OCI-M2 (cell line): Measurements from ENCODE around the gene ATOH7.
A peak's percentile ranks its signal among the peaks of the same experiment; 100 is the strongest.
"Not testable (repeated sequence)": the region's sequence is repeated elsewhere in the genome, so short reads cannot be mapped to it uniquely, and the experiment has no call there.

Experiments used
- DNase-seq: peaks from one replicate; lab custom pipeline; 2025; ENCODE audit not compliant: unreplicated experiment; lab: John Stamatoyannopoulos, UW

The ATOH7 gene

DNA sequence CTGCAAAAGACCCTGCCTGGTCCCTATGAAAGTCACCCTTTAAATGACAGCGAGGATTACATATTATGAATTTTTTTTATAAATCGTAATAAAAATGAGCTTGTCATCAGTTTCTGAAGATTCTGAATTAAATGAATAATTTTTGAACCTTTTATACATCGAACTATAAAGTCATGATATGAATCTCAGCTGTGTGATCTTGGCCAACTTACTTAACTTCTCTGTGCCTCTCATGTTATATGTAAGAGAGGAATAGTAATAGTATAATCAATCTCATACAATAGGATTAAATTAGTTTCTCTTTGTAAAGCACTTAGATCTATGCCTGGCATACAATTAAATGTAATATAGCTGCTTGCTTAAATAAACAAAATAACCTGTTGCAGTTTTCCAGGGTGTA, 5.3 kb upstream of the ATOH7 start:
- DNase-seq = no peak

DNA sequence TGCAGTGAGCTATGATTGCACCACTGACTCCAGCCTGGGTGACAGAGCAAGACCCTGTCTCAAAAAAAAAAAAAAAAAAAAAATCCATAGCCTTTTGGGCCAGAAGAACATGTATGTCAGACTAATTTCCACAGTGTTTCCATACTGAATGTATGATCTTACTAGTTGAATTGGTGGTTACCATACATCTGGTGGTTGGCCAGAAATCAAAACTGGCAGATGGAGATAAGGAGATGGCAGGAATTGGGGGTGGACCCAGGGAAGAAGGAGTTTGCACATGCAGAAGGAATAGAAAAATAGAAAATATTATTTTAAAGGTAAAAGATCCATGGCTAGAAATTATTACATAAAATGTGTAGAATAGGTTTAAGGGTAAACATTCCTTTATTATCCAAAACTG, 3.7 kb upstream of the ATOH7 start:
- DNase-seq = no peak

DNA sequence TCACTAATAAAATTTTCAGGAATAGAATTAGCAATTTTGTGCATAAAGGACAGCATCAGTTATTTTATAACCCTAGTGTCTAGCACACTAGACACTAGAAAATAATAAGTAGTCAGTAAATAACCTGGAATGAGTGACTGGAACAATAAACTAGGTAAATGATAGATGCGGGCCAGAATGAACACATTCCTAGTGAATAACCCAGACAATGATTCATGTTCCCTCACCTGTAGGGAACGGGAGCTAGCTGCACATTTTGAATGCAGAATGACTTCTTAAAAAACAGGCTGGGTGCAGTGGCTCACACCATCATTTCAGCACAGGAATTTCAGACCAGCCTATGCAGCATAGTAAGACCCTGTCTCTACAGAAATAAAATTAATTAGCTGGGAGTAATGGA, 3.2 kb upstream of the ATOH7 start:
- no peak for DNase-seq

DNA sequence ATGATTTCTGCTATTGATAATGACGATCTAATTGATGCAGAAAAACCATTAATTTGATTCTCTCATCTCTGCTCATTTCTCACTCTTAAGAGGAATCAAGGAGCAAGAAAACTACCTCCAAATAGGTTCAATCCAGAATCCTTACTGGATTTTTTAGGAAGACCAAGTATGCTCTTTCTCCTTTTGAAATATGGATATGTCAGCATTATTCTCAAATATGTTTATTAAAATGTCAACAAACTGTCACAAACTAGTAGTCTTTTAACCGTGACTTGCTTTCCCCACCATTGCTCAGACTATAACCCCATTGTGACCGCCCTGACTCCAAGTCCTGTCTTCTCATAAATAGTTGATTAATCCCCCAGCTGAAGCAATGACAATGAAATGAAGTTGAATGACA, 1.1 kb upstream of the ATOH7 start:
- DNase-seq = no peak

DNA sequence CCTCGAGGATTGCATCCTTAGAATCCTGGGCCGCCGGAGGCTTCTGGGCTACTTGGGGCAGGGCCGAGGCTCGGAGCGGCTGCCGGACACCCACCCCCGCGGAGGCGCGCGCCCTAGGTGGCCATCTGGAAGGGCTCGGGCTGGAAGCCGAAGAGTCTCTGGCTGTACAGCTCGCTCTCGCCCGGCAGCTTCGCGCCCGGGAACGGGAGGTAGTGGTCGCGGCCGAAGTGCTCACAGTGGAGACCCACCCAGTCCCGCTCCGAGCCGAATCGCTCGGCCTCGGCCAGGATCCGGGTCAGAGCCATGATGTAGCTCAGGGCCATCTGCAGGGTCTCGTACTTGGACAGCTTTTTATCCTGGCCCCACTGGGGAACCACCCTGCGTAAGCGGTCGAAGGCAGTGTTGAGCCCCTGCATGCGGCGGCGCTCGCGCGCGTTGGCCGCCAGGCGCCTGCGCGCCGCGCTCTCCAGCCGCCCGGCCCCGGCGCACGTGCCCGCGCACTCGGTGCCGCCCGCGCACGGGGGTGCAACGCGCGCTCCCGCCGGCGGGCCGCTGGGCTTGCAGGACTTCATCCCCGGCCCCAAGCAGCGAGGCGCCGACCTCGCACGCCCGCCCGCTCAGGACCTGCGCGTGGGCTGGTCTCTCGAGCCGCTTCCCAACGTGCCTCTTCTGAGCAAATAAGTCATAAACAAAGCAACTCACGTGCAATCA, 652 bp downstream of the ATOH7 start:
- DNase-seq = no peak

DNA sequence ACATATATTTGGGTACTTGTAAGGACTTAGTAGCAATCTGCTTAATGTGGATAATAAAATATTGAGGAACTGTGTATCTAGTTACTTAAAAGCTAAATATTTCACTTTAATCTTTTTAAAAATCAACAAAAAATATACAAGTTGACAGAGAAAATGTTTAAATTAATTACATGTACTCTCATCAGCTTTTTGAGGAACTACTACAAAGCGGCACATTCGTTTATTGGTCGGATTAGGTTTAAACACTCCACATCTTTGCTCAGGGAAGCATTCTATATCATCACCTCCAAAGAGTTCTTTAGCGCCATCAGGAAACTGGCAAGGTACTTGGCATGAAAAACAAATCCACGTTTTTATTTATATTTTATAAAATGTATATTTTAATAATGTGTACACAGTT, 1.6 kb downstream of the ATOH7 start:
- no peak for DNase-seq

DNA sequence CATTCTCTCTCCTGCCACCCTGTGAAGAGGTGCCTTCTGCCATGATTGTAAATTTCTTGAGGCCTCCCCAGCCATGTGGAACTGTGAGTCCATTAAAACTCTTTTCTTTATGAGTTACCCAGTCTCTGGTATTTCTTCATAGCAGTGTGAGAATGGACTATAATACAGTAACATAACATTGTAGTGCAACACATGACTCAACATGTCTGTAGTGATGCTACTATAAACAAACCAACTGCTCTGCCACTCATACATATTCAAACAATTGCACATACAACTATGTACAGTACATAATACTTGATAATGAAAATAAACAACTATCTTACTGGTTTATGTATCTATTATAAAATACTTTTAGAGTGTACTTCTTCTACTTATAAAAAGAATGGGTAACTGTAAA, 7.1 kb downstream of the ATOH7 start:
- DNase-seq = no peak

DNA sequence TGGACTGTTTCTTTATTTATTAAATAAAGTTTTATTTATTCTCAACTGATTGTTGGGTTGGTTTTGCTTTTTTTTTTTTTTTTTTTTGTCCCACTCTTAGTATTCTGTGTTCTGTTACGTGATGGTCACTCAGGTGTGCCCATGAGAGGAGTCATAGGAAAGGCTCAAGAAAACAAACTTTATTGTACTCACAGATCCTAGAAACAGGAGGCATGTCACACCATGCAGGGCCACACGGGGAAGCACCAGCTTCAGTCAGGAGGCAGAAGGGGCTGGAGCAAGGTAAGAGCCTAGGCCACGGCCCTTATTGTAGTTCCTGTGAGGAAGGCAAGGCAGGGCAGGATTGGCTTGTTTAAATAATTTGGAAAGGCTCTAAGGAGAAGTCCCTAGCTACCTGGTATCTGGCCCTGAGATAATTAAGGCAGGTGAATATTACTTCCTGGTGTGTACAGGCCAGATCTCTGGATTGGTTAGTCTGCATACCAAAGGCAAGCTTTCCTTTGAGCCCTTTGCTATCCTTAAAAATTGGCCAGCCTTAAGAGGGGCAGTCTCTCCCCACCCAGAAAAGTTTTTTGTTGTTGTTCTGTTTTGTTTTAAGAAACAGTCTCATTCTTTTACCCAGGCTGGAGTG, 8.3 kb downstream of the ATOH7 start:
- no peak for DNase-seq

DNA sequence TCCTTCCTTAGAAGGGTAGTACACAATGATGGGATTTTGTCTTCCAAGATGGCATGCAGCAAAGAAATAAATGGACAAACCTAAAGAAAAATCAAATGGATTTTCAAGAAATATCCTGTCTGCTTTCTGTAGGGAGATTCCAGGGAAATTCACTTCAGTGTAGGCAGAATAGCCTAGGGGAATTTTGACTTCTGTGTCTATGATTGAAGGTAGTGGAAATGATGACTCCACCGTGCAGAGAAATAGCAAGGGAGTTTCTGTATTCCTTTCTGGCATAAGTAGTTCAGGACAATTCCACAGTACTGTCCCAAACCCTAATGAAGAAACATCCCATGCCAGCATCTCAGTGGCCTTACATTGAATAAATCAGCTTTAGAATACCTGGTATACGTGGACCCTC, 9.5 kb downstream of the ATOH7 start:
- no peak for DNase-seq

DNA sequence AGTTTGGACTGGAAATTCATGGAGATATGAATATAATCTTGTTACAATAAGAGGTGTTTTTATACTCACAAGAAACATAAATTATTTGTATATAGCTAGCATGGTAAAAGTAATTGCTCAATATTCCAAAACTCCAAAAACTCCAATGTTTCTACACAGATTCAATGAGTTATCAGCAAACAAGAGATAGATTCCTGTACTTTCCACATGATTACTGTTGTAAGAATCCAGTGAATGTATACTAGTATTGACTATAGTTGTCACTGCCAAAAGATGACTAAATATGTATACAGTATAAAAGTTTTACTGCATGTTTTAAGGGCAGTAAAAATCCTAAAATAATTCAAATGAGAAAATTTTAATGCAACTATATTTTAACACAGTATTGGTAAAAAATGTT, 10.7 kb downstream of the ATOH7 start:
- no peak for DNase-seq

DNA sequence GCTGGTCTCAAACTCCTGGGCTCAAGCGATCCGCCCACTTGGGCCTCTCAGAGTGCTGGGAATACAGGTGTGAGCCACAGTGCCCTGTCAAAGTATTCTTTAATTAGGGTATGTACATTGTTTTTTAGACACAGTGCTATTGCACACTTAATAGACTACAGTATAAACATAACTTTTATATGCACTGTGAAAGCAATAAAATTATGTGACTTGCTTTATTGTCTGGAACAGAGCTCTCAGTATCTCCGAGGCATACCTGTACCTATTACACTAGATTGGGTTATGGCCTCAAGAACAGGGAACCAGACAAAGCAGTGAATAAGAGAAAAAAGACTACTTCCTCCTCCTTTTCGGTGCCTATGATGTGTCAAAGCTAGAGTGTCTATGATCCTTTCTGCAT, 13.1 kb downstream of the ATOH7 start:
- DNase-seq = no peak

DNA sequence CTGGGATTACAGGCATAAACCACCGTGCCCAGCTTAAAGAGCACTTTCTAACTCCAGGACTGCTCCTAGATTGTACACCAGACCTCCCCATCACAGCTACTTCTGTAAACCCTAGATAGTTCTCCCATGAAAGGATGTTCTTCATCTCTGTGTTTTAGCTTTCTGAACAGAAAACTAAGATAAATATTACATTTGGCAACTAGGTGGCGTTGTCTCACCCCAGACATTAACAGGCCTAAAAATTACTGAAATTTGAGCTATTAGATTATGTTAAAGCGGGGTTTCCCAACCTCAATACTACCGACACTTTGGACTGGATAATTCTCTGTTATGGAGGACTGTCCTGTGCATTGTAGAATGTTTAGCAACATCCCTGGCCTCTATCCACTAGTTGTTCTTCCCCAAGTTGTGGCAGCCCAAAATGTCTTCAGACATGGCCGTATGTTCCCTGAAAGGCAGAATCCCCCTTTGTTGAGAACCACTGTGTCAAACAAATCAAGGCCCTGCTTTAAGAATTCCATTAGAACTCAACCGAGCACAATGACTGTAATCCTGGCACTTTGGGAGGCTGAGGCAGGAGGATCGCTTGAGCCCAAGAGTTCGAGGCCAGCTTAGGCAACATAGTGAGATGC, 19.1 kb downstream of the ATOH7 start:
- DNase-seq = no peak

DNA sequence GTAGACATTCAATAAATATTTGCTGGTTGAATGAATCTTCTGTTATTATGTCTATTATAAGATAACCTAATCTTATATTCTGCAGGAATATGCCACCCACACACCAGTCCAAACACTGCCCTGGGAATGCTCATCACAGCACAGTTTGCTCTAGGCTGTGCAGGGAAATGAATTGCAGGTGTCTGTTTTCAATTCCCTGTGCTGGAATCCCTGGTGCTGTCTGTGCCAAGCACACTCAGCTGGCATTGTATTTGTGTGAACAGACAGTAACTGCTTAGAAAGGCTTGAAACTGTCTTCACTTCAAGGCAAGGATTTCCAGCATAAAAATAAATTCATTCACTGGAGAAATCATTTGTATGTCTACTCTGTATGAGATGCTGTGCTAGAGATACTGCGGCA, 20.2 kb downstream of the ATOH7 start:
- no peak for DNase-seq

DNA sequence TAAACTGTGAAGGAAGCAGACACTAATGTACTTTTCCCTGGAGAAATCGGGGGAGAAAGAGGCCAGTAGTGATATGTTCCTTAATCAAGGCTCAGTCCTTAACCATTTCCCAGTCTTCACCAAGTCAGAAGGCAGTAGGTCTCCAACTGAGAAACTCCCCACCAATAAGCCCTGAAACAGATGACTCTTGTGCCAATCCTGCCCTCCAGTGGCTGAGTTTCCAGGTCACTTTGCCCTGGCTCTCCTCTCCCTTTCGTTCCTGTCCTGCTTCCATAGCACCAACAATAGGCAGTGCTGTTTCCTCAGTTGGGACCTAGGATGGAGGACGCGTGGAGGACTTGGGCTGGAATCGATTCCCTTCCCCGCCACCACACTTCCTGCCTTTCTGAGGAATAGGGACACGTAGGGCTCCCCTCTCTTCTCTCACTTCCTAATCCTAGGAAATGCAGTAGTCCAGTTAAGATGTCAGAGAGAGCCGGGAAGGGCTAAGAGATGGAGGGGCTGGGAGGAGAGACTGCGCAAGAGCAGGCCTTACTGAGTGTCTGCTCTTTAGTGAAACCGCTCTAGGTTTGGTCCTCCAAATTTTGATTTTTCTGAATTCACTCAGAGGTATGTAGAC, 23.4 kb downstream of the ATOH7 start:
- peak; percentile 16 for DNase-seq

DNA sequence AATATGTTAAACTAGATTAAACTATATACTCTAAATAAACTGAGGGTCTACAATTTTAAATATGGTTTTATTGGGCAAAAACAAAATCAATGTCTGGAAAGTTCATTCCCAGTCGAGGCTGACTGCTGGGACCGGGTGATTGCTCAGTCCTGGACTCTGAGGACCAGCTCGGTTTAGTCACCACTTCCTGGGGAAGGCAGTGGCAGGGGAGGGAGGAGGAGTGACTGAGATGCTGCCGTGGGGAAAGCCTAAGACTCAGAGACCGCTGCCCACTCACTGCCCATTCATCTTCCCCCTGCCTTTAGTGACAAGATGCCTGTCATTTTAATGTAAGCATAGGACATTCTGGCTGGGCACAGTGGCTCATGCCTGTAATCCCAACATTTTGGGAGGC, 29.0 kb downstream of the ATOH7 start:
- no peak for DNase-seq

DNA sequence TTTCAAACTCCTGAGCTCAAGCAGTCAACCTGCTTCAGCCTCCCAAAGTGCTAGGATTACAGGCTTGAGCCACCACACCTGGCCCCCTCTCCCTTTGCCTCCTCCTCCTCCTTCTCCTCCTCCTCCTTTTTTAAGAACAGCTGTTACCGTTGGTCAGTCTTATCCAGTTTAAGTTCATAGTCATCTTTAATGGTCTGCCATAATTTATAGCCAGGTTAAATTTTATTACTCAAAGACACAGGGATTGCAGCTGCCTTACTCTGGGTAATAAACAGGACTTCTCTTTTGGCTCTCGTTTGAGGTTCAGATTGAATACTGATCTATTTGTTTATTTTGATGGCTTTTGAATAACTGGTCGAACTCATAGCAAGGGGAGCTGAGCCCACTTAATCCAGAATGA, 35.2 kb downstream of the ATOH7 start:
- no peak for DNase-seq

DNA sequence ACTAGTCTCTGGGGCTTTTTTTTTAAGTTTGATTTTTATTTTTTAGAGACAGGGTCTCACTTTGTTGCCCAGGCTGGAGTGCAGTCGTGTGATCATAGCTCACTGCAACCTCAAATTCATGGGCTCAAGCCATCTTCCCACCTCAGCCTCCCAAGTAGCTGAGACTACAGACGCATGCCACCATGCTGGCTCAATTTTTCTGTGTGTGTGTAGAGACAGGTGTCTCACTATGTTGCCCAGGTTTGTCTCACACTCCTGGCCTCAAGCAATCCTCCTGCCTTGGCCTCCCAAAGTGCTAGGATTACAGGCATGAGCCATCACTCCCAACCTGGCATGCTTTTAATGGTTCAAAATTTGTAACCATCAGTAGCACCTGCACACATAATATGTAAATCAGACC, 36.1 kb downstream of the ATOH7 start:
- DNase-seq = not testable (repeated sequence)

DNA sequence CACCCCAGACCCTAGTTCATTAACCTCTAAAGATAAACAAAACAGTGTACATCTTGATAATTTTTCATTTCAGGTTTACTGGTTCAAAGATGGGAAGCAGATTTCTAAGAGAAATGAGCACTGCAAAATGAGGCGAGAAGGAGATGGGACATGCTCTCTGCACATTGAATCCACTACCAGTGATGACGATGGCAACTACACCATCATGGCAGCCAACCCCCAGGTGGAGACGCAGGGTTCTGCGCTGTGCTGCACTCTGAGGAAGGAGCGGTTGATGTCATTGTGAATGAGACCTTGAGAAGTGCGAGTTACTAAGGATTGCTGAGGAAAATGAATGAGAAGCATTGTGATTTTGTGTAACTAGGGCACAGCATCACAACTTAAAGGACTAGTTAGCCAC, 37.6 kb downstream of the ATOH7 start:
- DNase-seq = no peak

DNA sequence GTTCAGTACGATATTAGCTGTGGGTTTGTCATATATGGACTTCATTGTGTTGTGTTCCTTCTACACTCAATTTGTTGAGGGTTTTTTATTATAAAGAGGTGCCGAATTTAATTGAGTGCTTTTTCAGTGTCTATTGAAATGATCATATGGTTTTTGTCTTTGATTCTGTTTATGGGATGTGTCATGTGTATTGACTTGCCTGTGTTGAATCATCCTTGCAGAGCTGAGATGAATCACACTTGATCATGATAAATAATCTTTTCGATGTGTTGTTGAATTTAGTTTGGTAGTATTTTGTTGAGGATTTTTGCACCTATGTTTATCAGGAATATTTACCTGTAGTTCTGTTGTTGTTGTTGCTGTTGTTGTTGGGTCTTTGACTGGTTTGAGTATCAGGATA, 39.8 kb downstream of the ATOH7 start:
- no peak for DNase-seq

DNA sequence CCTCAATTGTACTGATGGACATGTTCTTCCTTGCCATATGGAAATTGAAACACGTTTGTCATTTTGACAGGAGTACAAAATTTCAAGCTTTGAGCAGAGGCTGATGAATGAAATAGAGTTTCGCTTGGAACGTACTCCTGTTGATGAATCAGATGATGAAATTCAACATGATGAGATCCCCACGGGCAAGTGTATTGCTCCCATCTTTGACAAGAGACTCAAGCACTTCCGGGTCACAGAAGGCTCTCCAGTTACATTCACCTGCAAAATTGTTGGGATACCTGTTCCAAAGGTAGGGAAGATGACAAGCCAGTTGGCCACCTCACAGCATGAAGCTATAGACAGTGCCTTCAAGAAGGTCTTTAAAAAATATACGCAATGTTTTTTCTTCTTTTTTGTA, 43.1 kb downstream of the ATOH7 start:
- no peak for DNase-seq

DNA sequence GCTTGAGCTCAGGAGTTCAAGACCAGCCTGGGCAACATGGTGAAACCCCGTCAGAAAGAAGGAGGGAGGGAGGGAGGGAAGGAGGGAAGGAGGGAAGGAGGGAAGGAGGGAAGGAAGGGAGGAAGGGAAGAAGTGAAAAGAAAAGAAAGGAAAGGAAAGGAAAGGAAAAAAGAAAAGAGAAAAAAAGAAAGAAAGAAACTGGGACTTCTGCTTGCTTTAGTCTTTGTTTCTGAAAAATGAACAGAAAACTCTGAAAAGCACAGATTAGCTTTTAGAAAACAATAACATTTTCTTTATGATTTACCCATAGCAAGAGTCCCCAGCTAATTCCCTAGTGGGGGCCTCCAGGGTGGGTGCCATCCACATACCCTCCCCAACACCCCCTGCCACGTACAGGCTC, 46.8 kb downstream of the ATOH7 start:
- no peak for DNase-seq

DNA sequence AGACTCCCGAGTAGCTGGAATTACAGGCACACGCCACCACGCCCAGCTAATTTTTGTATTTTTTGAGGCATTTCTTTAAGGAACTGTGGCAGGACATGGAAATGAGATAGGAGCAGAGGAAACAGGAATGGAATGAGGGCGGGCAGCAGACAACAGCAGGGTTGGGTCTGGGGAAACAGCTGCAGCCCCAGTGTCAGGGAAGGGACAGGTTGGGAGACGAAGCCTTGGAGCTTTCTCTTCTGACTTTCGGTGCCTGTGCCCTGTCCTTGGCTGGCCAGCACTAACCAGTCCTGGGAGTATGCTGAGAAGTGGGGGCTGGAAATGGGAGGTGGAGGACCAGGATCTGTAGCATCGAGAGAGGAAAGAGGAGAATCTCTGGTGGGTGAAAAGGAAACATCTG, 47.4 kb downstream of the ATOH7 start:
- DNase-seq = no peak
